K562 (cell line): ENCODE measurements around the gene FIGNL1. TPM values are rescaled to one million over a fixed set of nuclear protein-coding genes. Genes with fewer than 3 reads are reported as not detected.

Source experiments
- CHAMP1 ChIP-seq: fragments of 450-650 bp; IDR thresholded peaks from 2 replicates; pipeline ENCODE4 v1.6.1; 2016; ENCODE audit warnings: mild to moderate bottlenecking
- MBD1 ChIP-seq: fragments of 250-450 bp; sonication (Bioruptor Pico); IDR thresholded peaks from 2 replicates; pipeline ENCODE4 v1.8.0; 2022; ENCODE audit warnings: inconsistent platforms
- MED1 ChIP-seq: sonication (generic); formaldehyde crosslinking; IDR thresholded peaks from 2 replicates; pipeline ENCODE4 v1.8.1; 2023; ENCODE audit warnings: missing genetic modification reagents, borderline replicate concordance
- NCOA2 ChIP-seq, 2 experiments: fragments of 450-650 bp; IDR thresholded peaks; 2 replicates each; pipeline ENCODE4 v1.6.1; 2018; ENCODE audit warnings: mild to moderate bottlenecking in 2 of 2, moderate library complexity in 1 of 2; ENCODE audit not compliant: partially characterized antibody in 2 of 2
- NR2C1 ChIP-seq, 2 experiments: fragments of 450-650 bp; IDR thresholded peaks; 2 replicates each; pipeline ENCODE4 v1.6.1; 2017; ENCODE audit warnings: mild to moderate bottlenecking in 2 of 2, antibody characterized with exemption in 1 of 2, inconsistent platforms in 1 of 2, missing compliant biosample characterization in 1 of 2, missing genetic modification characterization in 1 of 2
- THRAP3 ChIP-seq: fragments of 450-650 bp; IDR thresholded peaks from 2 replicates; pipeline ENCODE4 v1.6.1; 2016; ENCODE audit warnings: mild to moderate bottlenecking, inconsistent platforms, borderline replicate concordance
- ZNF561 ChIP-seq: fragments of 450-650 bp; formaldehyde crosslinking; conservative IDR thresholded peaks from 2 replicates; pipeline ENCODE4 v1.4.0; 2020; ENCODE audit warnings: mild to moderate bottlenecking, moderate library complexity
- polyA plus RNA-seq, 8 experiments: library from polyadenylated mRNA; depleted of rRNA in 4 of 8; stranded (reverse) in 5 of 8; unstranded in 3 of 8; fragments of >200 nt; fragmentation: Nextera tagmentation in 2 of 8; fragmentation: Illumina TruSeq in 1 of 8; extraction: Ambion mirVana in 2 of 8; extraction: Trizol in 1 of 8; gene quantifications; 2 replicates each; pipeline versions ENCODE4 v1.2.1 to v1.2.3, GENCODE V29; 2011 to 2014; ENCODE audit warnings: inconsistent platforms in 1 of 8, missing spikeins in 1 of 8
- total RNA-seq, 7 experiments: library from RNA; depleted of rRNA in 6 of 7; stranded (reverse); fragments of >200 nt in 6 of 7; fragmentation: Illumina TruSeq in 2 of 7; extraction: Trizol in 2 of 7; gene quantifications; 2 replicates each; pipeline versions ENCODE4 v1.2.1 to v1.2.3, GENCODE V29; 2011 to 2021; ENCODE audit warnings: low replicate concordance in 1 of 7

FIGNL1 gene
- total and polyA plus RNA-seq, 9 of the 15 experiments (the other 6 are each of a cell fraction or from before 2014, with no cell fraction given) = 15.5 to 48.3 (median 27.6) TPM

- TF ChIP-seq NR2C1 (IDR thresholded peaks at IDR 0.05) = no peak
- TF ChIP-seq NR2C1 (tag; IDR thresholded peaks at IDR 0.05) = no peak
- TF ChIP-seq NCOA2 (IDR thresholded peaks at IDR 0.05; ENCODE audit: partially characterized antibody in 2 of 2) = no peak
- peak; percentile 96 for TF ChIP-seq MBD1 (CRISPR knock-in tag)
- peak; percentile 70; the same call in 1 of the 2 replicates for TF ChIP-seq THRAP3
- TF ChIP-seq ZNF561 = no peak
- TF ChIP-seq CHAMP1 = 0 out of 2 replicates have a peak, but pooled peaks have one; percentile 21
- TF ChIP-seq MED1 (CRISPR knock-in tag) = no peak
Observed at GRCh38 chr7:50450590-50451032, 461 bp upstream of the FIGNL1 start (continued).
